Suprapubic skin (tissue), 4 donors: ENCODE data around the gene ARID5B.

Experiments
- EP300 ChIP-seq: sonication (generic); formaldehyde crosslinking; IDR thresholded peaks from one replicate; pipeline ENCODE4 v1.6.1; 2017; ENCODE audit warnings: antibody characterized with exemption
- POLR2A ChIP-seq, 2 donors: fragments of 450-650 bp; IDR thresholded peaks; one replicate each; pipeline ENCODE4 v1.6.1; 2017; ENCODE audit warnings: antibody characterized with exemption in 2 of 2, mild to moderate bottlenecking in 2 of 2, moderate library complexity in 2 of 2
- POLR2AphosphoS5 ChIP-seq, 3 donors: sonication (generic); formaldehyde crosslinking; IDR thresholded peaks; one replicate each; pipeline ENCODE4 v1.6.1; 2017; ENCODE audit warnings: antibody characterized with exemption in 3 of 3
- TF ChIP-seq, protein P1 (sequence below), 2 donors: fragments of 200-600 bp in 1 of 2; fragments of 450-650 bp in 1 of 2; sonication (generic) in 1 of 2; IDR thresholded peaks; one replicate each; pipeline ENCODE4 v1.5.1; 2016 to 2019; ENCODE audit warnings: antibody characterized with exemption in 2 of 2, mild to moderate bottlenecking in 1 of 2, moderate library complexity in 1 of 2

GRCh38 chr10:61871487-61871886 is 30.0 kb upstream of the ARID5B start:
- TF ChIP-seq POLR2A (IDR thresholded peaks at IDR 0.05): no peak
- TF ChIP-seq, protein P1, sequence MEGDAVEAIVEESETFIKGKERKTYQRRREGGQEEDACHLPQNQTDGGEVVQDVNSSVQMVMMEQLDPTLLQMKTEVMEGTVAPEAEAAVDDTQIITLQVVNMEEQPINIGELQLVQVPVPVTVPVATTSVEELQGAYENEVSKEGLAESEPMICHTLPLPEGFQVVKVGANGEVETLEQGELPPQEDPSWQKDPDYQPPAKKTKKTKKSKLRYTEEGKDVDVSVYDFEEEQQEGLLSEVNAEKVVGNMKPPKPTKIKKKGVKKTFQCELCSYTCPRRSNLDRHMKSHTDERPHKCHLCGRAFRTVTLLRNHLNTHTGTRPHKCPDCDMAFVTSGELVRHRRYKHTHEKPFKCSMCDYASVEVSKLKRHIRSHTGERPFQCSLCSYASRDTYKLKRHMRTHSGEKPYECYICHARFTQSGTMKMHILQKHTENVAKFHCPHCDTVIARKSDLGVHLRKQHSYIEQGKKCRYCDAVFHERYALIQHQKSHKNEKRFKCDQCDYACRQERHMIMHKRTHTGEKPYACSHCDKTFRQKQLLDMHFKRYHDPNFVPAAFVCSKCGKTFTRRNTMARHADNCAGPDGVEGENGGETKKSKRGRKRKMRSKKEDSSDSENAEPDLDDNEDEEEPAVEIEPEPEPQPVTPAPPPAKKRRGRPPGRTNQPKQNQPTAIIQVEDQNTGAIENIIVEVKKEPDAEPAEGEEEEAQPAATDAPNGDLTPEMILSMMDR (IDR thresholded peaks at IDR 0.05): no peak
- no peak for TF ChIP-seq EP300
- TF ChIP-seq POLR2AphosphoS5 (IDR thresholded peaks at IDR 0.05): no peak
